B cell (primary cell): Measurements from ENCODE around the gene AKAP6. TPM values are rescaled to one million over a fixed set of nuclear protein-coding genes. Genes with fewer than 3 reads are reported as not detected.

Source experiments
- ATAC-seq: fragments of 200-7000 bp; cut with Tn5 transposase; one replicate; pipeline ENCODE4 v1.10.0; 2021; ENCODE audit warnings: low read depth, mild to moderate bottlenecking, moderate number of reproducible peaks, moderate library complexity
- CTCF ChIA-PET: fragments of 350-600 bp; sonication (Branson Sonifier 250); formaldehyde crosslinking; loops from one replicate; lab custom pipeline; 2021; ENCODE audit warnings: antibody characterized with exemption, inconsistent platforms; lab: Charles Lee
- POLR2A ChIA-PET: fragments of 350-600 bp; sonication (Branson Sonifier 250); formaldehyde crosslinking; loops from one replicate; lab custom pipeline; 2021; ENCODE audit warnings: antibody characterized with exemption; lab: Charles Lee
- DNase-seq: peaks from one replicate; pipeline ENCODE4 v3.0.0; 2013
- H2AFZ ChIP-seq: 2 replicates; pipeline ENCODE4 v1.6.1; 2012; ENCODE audit warnings: mild to moderate bottlenecking, low read depth, low read length; ENCODE audit not compliant: insufficient read depth, poor library complexity, severe bottlenecking
- H3K27ac ChIP-seq, 2 donors: 1 replicate in 1 of 2; 2 replicates in 1 of 2; pipeline ENCODE4 v1.5.1; 2012 to 2013; ENCODE audit warnings: low read length in 2 of 2, mild to moderate bottlenecking in 2 of 2, moderate library complexity in 1 of 2
- H3K27me3 ChIP-seq, 4 experiments: fragments of 200-600 bp in 1 of 4; sonication (generic) in 1 of 4; replicated peaks in 1 of 4; 1 replicate in 2 of 4; 2 replicates in 2 of 4; pipeline versions ENCODE4 v1.6.1 to v1.7.0; 2013 to 2016; ENCODE audit warnings: low read length in 3 of 4, mild to moderate bottlenecking in 2 of 4, mixed read lengths in 1 of 4, moderate library complexity in 1 of 4; ENCODE audit not compliant: insufficient read depth in 4 of 4, control insufficient read depth in 3 of 4; ENCODE audit errors: control extremely low read depth in 1 of 4
- H3K36me3 ChIP-seq, 2 experiments: replicated peaks in 1 of 2; 1 replicate in 1 of 2; 2 replicates in 1 of 2; pipeline versions ENCODE4 v1.6.1 to v1.7.1; 2013; ENCODE audit warnings: low read length in 1 of 2; ENCODE audit not compliant: insufficient read depth in 2 of 2, control insufficient read depth in 1 of 2; ENCODE audit errors: control extremely low read depth in 1 of 2, extremely low read depth in 1 of 2
- H3K4me1 ChIP-seq, 2 donors: fragments of 200-600 bp in 1 of 2; sonication (generic) in 1 of 2; 1 replicate in 1 of 2; 2 replicates in 1 of 2; pipeline versions ENCODE4 v1.5.1 to v1.6.1; 2013 to 2017; ENCODE audit warnings: low read length in 2 of 2; ENCODE audit not compliant: control insufficient read depth in 2 of 2, insufficient read depth in 2 of 2
- H3K4me2 ChIP-seq: replicated peaks from 2 replicates; pipeline ENCODE3; 2012; ENCODE audit warnings: mild to moderate bottlenecking, low read depth, low read length; ENCODE audit not compliant: poor library complexity, severe bottlenecking
- H3K4me3 ChIP-seq, 5 experiments: fragments of 200-600 bp in 1 of 5; sonication (generic) in 1 of 5; 1 replicate in 3 of 5; 2 replicates in 2 of 5; pipeline versions ENCODE4 v1.5.1 to v1.7.0; 2011 to 2016; ENCODE audit warnings: low read length in 4 of 5, mild to moderate bottlenecking in 4 of 5, low read depth in 2 of 5, control low read depth in 1 of 5, moderate library complexity in 1 of 5; ENCODE audit not compliant: insufficient read depth in 1 of 5; ENCODE audit errors: control extremely low read depth in 1 of 5, extremely low read depth in 1 of 5
- H3K79me2 ChIP-seq: fragments of 200-600 bp; sonication (generic); one replicate; pipeline ENCODE4 v1.6.0; 2016; ENCODE audit warnings: low read length; ENCODE audit not compliant: control insufficient read depth, insufficient read depth
- H3K9ac ChIP-seq: fragments of 200-600 bp; sonication (generic); 2 replicates; pipeline ENCODE4 v1.6.1; 2017; ENCODE audit warnings: mild to moderate bottlenecking, low read length, moderate library complexity
- H3K9me3 ChIP-seq, 3 donors: one replicate each; pipeline versions ENCODE4 v1.6.1 to v1.7.1; 2013; ENCODE audit warnings: low read length in 2 of 3; ENCODE audit not compliant: control insufficient read depth in 2 of 3, insufficient read depth in 1 of 3; ENCODE audit errors: control extremely low read depth in 1 of 3
- H4K20me1 ChIP-seq: 2 replicates; pipeline ENCODE4 v1.6.0; 2012; ENCODE audit warnings: mild to moderate bottlenecking, low read length; ENCODE audit not compliant: insufficient read depth, control insufficient read depth, poor library complexity, severe bottlenecking
- H3K27ac Mint-ChIP-seq: one replicate; pipeline ENCODE4 v1.8.0; 2021; ENCODE audit warnings: mixed read lengths
- H3K27me3 Mint-ChIP-seq: one replicate; pipeline ENCODE4 v1.8.0; 2021; ENCODE audit warnings: mixed read lengths
- H3K4me1 Mint-ChIP-seq: one replicate; pipeline ENCODE4 v1.8.0; 2021; ENCODE audit warnings: mixed read lengths
- H3K4me3 Mint-ChIP-seq: one replicate; pipeline ENCODE4 v1.8.0; 2021; ENCODE audit warnings: mixed read lengths
- H3K9me3 Mint-ChIP-seq: one replicate; pipeline ENCODE4 v1.8.0; 2022; ENCODE audit warnings: mixed read lengths; ENCODE audit not compliant: insufficient read depth
- EZH2 ChIP-seq: IDR thresholded peaks from 2 replicates; pipeline ENCODE4 v1.6.1; 2012; ENCODE audit warnings: borderline replicate concordance, low read depth, mild to moderate bottlenecking, moderate library complexity, low read length; ENCODE audit not compliant: insufficient read depth, poor library complexity, severe bottlenecking
- WGBS: methylation state at CpG from one replicate; pipeline ENCODE4 v1.1.5; 2013; ENCODE audit warnings: missing lambda C conversion rate; ENCODE audit not compliant: insufficient coverage; 5-methylcytosine and 5-hydroxymethylcytosine counted together
- intact Hi-C: fragments of 100-400 bp; cut with micrococcal nuclease; formaldehyde crosslinking; loops from one replicate; pipeline ENCODE4 v1.10.0; 2022
- polyA minus RNA-seq: library from RNA; depleted of rRNA, polyadenylated mRNA; stranded (reverse); fragments of >200 nt; gene quantifications from 2 replicates; pipeline ENCODE4 v1.2.3, GENCODE V29; 2012
- polyA plus RNA-seq: library from polyadenylated mRNA; depleted of rRNA; stranded (reverse); fragments of >200 nt; gene quantifications from 2 replicates; pipeline ENCODE4 v1.2.3, GENCODE V29; 2012
- total RNA-seq, 2 donors: library from RNA; stranded (reverse); fragments of 120-200 nt in 1 of 2; gene quantifications; 1 replicate in 1 of 2; 2 replicates in 1 of 2; pipeline versions ENCODE4 v1.2.3 to v1.2.4, GENCODE V29; 2013 to 2022
- TF ChIP-seq, protein P1 (sequence below): fragments of 200-600 bp; IDR thresholded peaks from one replicate; pipeline ENCODE4 v1.8.0; 2022; ENCODE audit warnings: antibody characterized with exemption, mild to moderate bottlenecking

AKAP6 gene, protein sequence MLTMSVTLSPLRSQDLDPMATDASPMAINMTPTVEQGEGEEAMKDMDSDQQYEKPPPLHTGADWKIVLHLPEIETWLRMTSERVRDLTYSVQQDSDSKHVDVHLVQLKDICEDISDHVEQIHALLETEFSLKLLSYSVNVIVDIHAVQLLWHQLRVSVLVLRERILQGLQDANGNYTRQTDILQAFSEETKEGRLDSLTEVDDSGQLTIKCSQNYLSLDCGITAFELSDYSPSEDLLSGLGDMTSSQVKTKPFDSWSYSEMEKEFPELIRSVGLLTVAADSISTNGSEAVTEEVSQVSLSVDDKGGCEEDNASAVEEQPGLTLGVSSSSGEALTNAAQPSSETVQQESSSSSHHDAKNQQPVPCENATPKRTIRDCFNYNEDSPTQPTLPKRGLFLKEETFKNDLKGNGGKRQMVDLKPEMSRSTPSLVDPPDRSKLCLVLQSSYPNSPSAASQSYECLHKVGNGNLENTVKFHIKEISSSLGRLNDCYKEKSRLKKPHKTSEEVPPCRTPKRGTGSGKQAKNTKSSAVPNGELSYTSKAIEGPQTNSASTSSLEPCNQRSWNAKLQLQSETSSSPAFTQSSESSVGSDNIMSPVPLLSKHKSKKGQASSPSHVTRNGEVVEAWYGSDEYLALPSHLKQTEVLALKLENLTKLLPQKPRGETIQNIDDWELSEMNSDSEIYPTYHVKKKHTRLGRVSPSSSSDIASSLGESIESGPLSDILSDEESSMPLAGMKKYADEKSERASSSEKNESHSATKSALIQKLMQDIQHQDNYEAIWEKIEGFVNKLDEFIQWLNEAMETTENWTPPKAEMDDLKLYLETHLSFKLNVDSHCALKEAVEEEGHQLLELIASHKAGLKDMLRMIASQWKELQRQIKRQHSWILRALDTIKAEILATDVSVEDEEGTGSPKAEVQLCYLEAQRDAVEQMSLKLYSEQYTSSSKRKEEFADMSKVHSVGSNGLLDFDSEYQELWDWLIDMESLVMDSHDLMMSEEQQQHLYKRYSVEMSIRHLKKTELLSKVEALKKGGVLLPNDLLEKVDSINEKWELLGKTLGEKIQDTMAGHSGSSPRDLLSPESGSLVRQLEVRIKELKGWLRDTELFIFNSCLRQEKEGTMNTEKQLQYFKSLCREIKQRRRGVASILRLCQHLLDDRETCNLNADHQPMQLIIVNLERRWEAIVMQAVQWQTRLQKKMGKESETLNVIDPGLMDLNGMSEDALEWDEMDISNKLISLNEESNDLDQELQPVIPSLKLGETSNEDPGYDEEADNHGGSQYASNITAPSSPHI (N-terminal part only)
- total RNA-seq = 2.5 and 2.8 TPM in 2 replicates
- 21.7 TPM for total RNA-seq (2013)
- 0.72 and 1.4 TPM in 2 replicates for polyA plus RNA-seq
- polyA minus RNA-seq = 15.1 and 25.5 TPM in 2 replicates

DNA sequence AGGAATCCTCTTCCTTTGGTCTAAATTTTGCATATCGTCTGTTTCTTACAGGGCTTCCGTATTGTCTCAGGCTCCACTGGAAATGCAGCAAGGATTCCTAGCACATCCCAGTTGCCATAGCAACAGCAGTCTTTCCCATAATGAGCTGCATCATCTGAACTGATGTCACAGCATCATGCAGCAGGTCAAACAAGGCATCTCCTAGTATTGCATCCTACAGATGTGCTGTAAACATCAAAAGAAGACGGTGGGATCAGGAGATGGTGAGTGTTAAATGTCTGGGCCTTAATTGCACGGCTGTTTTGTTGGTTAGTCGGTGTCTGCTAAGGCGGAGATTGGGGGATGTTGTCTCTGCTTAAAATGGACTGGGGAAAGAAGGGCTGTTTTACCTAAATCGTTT, at the start of gene AKAP6:
Gene AKAP6 (plus strand): TSS at position 153 of the 400 bp plus-strand sequence. CDS start 104,196 bp downstream, outside the sequence.
- CTCF ChIA-PET = no interaction called here

More for the DNA sequence above, at the start of gene AKAP6:
- Histone ChIP-seq H3K27me3 (no peaks in the 10 kb centered on the region), H4K20me1 (no peaks in the 10 kb centered on the region), H2AFZ (no peak within 1 kb of the TSS), H3K27ac (no peak within 1 kb of the TSS), H3K4me3 (no peak within 1 kb of the TSS), H3K79me2 (no peaks in the 10 kb centered on the region), H3K9me3 (no peaks in the 10 kb centered on the region), H3K9ac (no peak within 1 kb of the TSS), H3K4me1 (no peaks in the 10 kb centered on the region), H3K4me2 (no peak within 1 kb of the TSS), H3K36me3 (no peaks in the 10 kb centered on the region)
- WGBS = 90% methylated on average over 5 of the region's 7 CpGs
- Mint-ChIP-seq H3K4me3 (no peak within 1 kb of the TSS), H3K27ac (no peak within 1 kb of the TSS), H3K9me3 (peaks cover 3% of the 10 kb centered on the region), H3K4me1 (no peaks in the 10 kb centered on the region), H3K27me3 (peaks cover 8% of the 10 kb centered on the region)
- no peak for TF ChIP-seq EZH2
- TF ChIP-seq, protein P1, sequence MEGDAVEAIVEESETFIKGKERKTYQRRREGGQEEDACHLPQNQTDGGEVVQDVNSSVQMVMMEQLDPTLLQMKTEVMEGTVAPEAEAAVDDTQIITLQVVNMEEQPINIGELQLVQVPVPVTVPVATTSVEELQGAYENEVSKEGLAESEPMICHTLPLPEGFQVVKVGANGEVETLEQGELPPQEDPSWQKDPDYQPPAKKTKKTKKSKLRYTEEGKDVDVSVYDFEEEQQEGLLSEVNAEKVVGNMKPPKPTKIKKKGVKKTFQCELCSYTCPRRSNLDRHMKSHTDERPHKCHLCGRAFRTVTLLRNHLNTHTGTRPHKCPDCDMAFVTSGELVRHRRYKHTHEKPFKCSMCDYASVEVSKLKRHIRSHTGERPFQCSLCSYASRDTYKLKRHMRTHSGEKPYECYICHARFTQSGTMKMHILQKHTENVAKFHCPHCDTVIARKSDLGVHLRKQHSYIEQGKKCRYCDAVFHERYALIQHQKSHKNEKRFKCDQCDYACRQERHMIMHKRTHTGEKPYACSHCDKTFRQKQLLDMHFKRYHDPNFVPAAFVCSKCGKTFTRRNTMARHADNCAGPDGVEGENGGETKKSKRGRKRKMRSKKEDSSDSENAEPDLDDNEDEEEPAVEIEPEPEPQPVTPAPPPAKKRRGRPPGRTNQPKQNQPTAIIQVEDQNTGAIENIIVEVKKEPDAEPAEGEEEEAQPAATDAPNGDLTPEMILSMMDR = no peak
- ATAC-seq (no peak), DNase-seq (no peak)
- intact Hi-C loops = no loop called here
- POLR2A ChIA-PET = no interaction called here
